ENCODE data around the gene MYO1H.

GRCh38 chr12:109495012-109495411 lies 147.3 kb downstream of the MYO1H start:
- TF ChIP-seq POLR2A (IDR thresholded peaks at IDR 0.05; ENCODE audit: control extremely low read depth in 1 of 2, low read depth in 2 of 2, low read length in 2 of 2) (no peak), JUN (IDR thresholded peaks at IDR 0.05; ENCODE audit: low read depth, low read length) (no peak), KDM1A (IDR thresholded peaks at IDR 0.05; ENCODE audit: borderline replicate concordance, low read length) (no peak)
